ENCODE measurements around the gene CLCN2. TPM values are rescaled to one million over a fixed set of nuclear protein-coding genes. Genes with fewer than 3 reads are reported as not detected.

Gene CLCN2
- total and polyA plus RNA-seq, 2 of the 8 experiments (the other 6 are each of a cell fraction or from before 2014, with no cell fraction given), result 13.7 to 16.1 TPM

DNA sequence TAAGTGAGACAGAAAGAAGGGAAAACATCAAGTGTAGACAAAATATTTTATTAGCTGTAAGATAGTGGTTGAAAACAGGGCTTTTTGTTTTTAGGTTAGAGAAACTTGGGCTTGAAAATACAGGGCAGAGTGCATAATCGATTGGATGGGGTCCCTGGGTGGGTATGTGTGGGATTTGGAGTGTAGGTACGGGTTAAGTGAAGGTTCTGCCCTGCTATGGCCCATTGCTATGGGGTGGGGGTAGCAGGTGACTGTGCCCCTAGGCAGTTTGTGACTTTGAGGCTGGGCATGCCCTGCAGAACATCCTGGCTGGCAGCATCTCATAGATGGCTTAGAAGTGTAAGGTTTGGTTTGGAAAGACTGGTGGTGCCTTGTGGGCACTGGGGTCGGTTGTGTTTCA lies 27.7 kb downstream of the CLCN2 start:
- Histone ChIP-seq H3K27ac (ENCODE audit: low read depth, low read length) (no peak overlapping the region), H3K9ac (replicated peaks in 1 of 4; ENCODE audit: extremely low read depth in 1 of 4, low read depth in 3 of 4, low read length in 3 of 4) (peak overlapping the region in 1 of 4 experiments; percentile 8; a peak in 2 of 7 replicates), H4K91ac (replicated peaks; ENCODE audit: insufficient read length, low read length) (no peak overlapping the region), H3K79me1 (ENCODE audit: low read depth, low read length) (peaks cover 11% of the 10 kb centered on the region), H3K36me3 (ENCODE audit: control insufficient read depth in 2 of 4, insufficient read depth in 4 of 4, low read length in 3 of 4) (peaks cover 35 to 62% (median 54%) of the 10 kb centered on the region in 4 experiments), H2BK5ac (ENCODE audit: low read depth, low read length) (no peak overlapping the region), H4K5ac (ENCODE audit: insufficient read length, low read depth, low read length) (no peak overlapping the region), H3K4ac (replicated peaks; ENCODE audit: insufficient read length, low read depth, low read length) (no peak overlapping the region), H2AFZ (ENCODE audit: low read length) (no peak overlapping the region), H3K27me3 (replicated peaks in 1 of 4; ENCODE audit: control insufficient read depth in 3 of 4, extremely low read depth in 1 of 4, insufficient read depth in 3 of 4, low read length in 3 of 4) (no peaks in the 10 kb centered on the region), H3K4me3 (ENCODE audit: extremely low read depth in 1 of 4, insufficient read depth in 2 of 4, low read depth in 3 of 4, low read length in 4 of 4) (no peak overlapping the region), H4K20me1 (replicated peaks in 1 of 2; ENCODE audit: control insufficient read depth in 1 of 2, insufficient read depth in 2 of 2, low read length in 2 of 2) (peaks cover 15 to 31% of the 10 kb centered on the region in 2 experiments), H3K79me2 (ENCODE audit: control insufficient read depth in 1 of 2, insufficient read depth in 2 of 2, low read length in 2 of 2) (0 out of 4 replicates have a peak, but pooled peaks cover 0 to 2% of the 10 kb centered on the region in 2 experiments), H2BK120ac (replicated peaks; ENCODE audit: low read depth, low read length) (no peak overlapping the region), H3K4me2 (ENCODE audit: insufficient read depth in 1 of 2, low read depth in 2 of 2, low read length in 2 of 2) (no peak overlapping the region), H3K4me1 (replicated peaks in 1 of 4; ENCODE audit: control insufficient read depth in 3 of 4, insufficient read depth in 4 of 4, low read length in 3 of 4) (peaks cover 0 to 22% (median 16%) of the 10 kb centered on the region in 4 experiments; a peak in 6 of 7 replicates), H3K23ac (ENCODE audit: insufficient read length) (no peak overlapping the region), H2BK12ac (ENCODE audit: low read depth, low read length) (no peak overlapping the region), H2BK15ac (ENCODE audit: low read length) (no peak overlapping the region), H3K9me3 (ENCODE audit: insufficient read depth in 2 of 2, low read depth in 1 of 2, low read length in 1 of 2) (no peaks in the 10 kb centered on the region), H2BK20ac (ENCODE audit: low read length) (no peak overlapping the region), H3K18ac (ENCODE audit: extremely low read depth, low read length) (no peak overlapping the region), H3K14ac (ENCODE audit: insufficient read length) (no peak overlapping the region), H3K56ac (replicated peaks; ENCODE audit: insufficient read length, low read depth, low read length) (no peak overlapping the region), H2AK5ac (ENCODE audit: low read depth, low read length) (no peak overlapping the region), H4K8ac (ENCODE audit: extremely low read depth, insufficient read depth, low read length) (no peak overlapping the region; the same call in 1 of the 2 replicates), H3K23me2 (ENCODE audit: low read depth, low read length) (peaks cover 12% of the 10 kb centered on the region)
- FAIRE-seq (no peak), DNase-seq (ENCODE audit: low read depth in 1 of 2, low spot score in 2 of 2) (no peak)
- TF ChIP-seq SUZ12 (IDR thresholded peaks at IDR 0.05; ENCODE audit: low read length), result no peak
- no peak for TF ChIP-seq PHF8 (conservative IDR thresholded peaks at IDR 0.05; ENCODE audit: low read depth, low read length)
- no peak for TF ChIP-seq BRCA1 (IDR thresholded peaks at IDR 0.05; ENCODE audit: low read depth, low read length)
- 82% methylated on average over 3 of the region's 3 CpGs; no CpG with 5 or more reads in 1 of the 2 experiments for WGBS, 2 experiments (ENCODE audit: extremely low coverage in 1 of 2, insufficient coverage in 1 of 2, insufficient read length in 1 of 2, insufficient replicate concordance in 2 of 2, low coverage in 1 of 2, low lambda C conversion rate in 2 of 2, missing lambda C conversion rate in 1 of 2)
- POLR2A ChIA-PET (ENCODE audit: partially characterized antibody), result interaction anchor here (1.0 to 2.0 kb wide), 4 partner anchors 9 to 15 kb away, joined by 3 to 16 read pairs (median 9); no protein-coding TSS in a partner anchor
- CTCF ChIA-PET (ENCODE audit: partially characterized antibody), result interaction anchor here (1.2 kb wide), 1 partner anchor 18 kb away, joined by 4 read pairs; no protein-coding TSS in a partner anchor
